Endodermal cell (in vitro differentiated cells): Measurements from ENCODE around the gene LGALS14. TPM values are rescaled to one million over a fixed set of nuclear protein-coding genes. Genes with fewer than 3 reads are reported as not detected.

Experiments used
- DNase-seq: peaks from one replicate; pipeline ENCODE4 v3.0.0-alpha.2; 2017
- H3K27ac ChIP-seq: 2 replicates; pipeline ENCODE4 v1.5.1; 2013; ENCODE audit warnings: mild to moderate bottlenecking, low read depth, low read length, moderate library complexity
- H3K27me3 ChIP-seq: 2 replicates; pipeline ENCODE4 v1.6.1; 2013; ENCODE audit warnings: mild to moderate bottlenecking, low read length, moderate library complexity; ENCODE audit not compliant: insufficient read depth, control insufficient read depth, poor library complexity, severe bottlenecking
- H3K36me3 ChIP-seq: 2 replicates; pipeline ENCODE4 v1.7.0; 2013; ENCODE audit warnings: mild to moderate bottlenecking, low read length, moderate library complexity; ENCODE audit not compliant: control insufficient read depth, insufficient read depth
- H3K4me1 ChIP-seq: one replicate; pipeline ENCODE4 v1.7.0; 2013; ENCODE audit warnings: low read length; ENCODE audit not compliant: control insufficient read depth, insufficient read depth
- H3K4me3 ChIP-seq: 2 replicates; pipeline ENCODE4 v1.5.1; 2013; ENCODE audit warnings: mild to moderate bottlenecking, low read length, moderate library complexity
- H3K9ac ChIP-seq: 2 replicates; pipeline ENCODE4 v1.6.1; 2013; ENCODE audit warnings: mild to moderate bottlenecking, low read length, moderate library complexity; ENCODE audit not compliant: poor library complexity, severe bottlenecking; ENCODE audit errors: extremely low read depth
- H3K9me3 ChIP-seq: 2 replicates; pipeline ENCODE4 v1.6.1; 2013; ENCODE audit warnings: mild to moderate bottlenecking, low read length, moderate library complexity; ENCODE audit not compliant: control insufficient read depth
- H3K27ac Mint-ChIP-seq: 2 replicates; pipeline ENCODE4 v1.8.0; 2020; ENCODE audit warnings: mixed read lengths
- H3K27me3 Mint-ChIP-seq: 2 replicates; pipeline ENCODE4 v1.8.0; 2021; ENCODE audit warnings: mild to moderate bottlenecking, mixed read lengths; ENCODE audit not compliant: insufficient read depth
- H3K36me3 Mint-ChIP-seq: 2 replicates; pipeline ENCODE4 v1.8.0; 2020; ENCODE audit warnings: low read depth, mixed read lengths
- H3K4me1 Mint-ChIP-seq: 2 replicates; pipeline ENCODE4 v1.8.0; 2020; ENCODE audit warnings: mixed read lengths
- H3K4me3 Mint-ChIP-seq: 2 replicates; pipeline ENCODE4 v1.8.0; 2020; ENCODE audit warnings: mild to moderate bottlenecking, moderate library complexity, mixed read lengths
- H3K9me3 Mint-ChIP-seq: 2 replicates; pipeline ENCODE4 v1.8.0; 2020; ENCODE audit warnings: mild to moderate bottlenecking, mixed read lengths
- WGBS, 2 experiments: methylation state at CpG; one replicate each; pipeline versions ENCODE4 v1.1.5 to v1.1.7; 2013; ENCODE audit warnings: missing lambda C conversion rate in 2 of 2, mixed read lengths in 1 of 2; ENCODE audit not compliant: insufficient coverage in 1 of 2, insufficient read length in 1 of 2; 5-methylcytosine and 5-hydroxymethylcytosine counted together
- long read RNA-seq, 4 experiments: library from polyadenylated mRNA in 2 of 4; library from RNA in 1 of 4; library from capped mRNA in 1 of 4; stranded (forward) in 3 of 4; unstranded in 1 of 4; transcript quantifications; one replicate each; pipeline ENCODE4 v2.0.0, GENCODE V29; 2020 to 2021; ENCODE audit warnings: inconsistent platforms in 1 of 4
- polyA plus RNA-seq, 2 experiments: library from polyadenylated mRNA; stranded (reverse); fragments of 50-300 nt; gene quantifications; one replicate each; pipeline ENCODE4 v1.2.3, GENCODE V29; 2013
- total RNA-seq, 2 donors: library from RNA; stranded (reverse); fragmentation: NEBNext Ultra II Directional in 1 of 2; extraction: Animal tissue kit (Norgen Biotek cat#: 25700) in 1 of 2; gene quantifications; 2 replicates in 1 of 2; 3 replicates in 1 of 2; pipeline ENCODE4 v1.2.1, GENCODE V29; 2021
- TF ChIP-seq, protein P1 (sequence below): fragments of 200-600 bp; sonication (generic); conservative IDR thresholded peaks from 2 replicates; pipeline ENCODE4 v1.5.0; 2021; ENCODE audit warnings: antibody characterized with exemption, mild to moderate bottlenecking

LGALS14 gene, protein sequence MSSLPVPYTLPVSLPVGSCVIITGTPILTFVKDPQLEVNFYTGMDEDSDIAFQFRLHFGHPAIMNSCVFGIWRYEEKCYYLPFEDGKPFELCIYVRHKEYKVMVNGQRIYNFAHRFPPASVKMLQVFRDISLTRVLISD
- total RNA-seq: not detected
- polyA plus RNA-seq (2013, experiment 1 of 2): not detected
- not detected for polyA plus RNA-seq (2013, experiment 2 of 2)
- long read RNA-seq, experiment 1: 0 reads
- long read RNA-seq, experiment 2: 0 reads
- long read RNA-seq, experiment 3: 0 reads
- long read RNA-seq, experiment 4: 0 reads

GRCh38 chr19:39704181-39705044 lies at the start of gene LGALS14:
LGALS14 (plus strand) TSS chr19:39704481; CDS start chr19:39704529, 48 bp downstream.
- H3K27me3 Mint-ChIP-seq: peaks cover 3% of the 10 kb centered on the region
- no peak within 1 kb of the TSS for H3K9ac ChIP-seq
- H3K9me3 Mint-ChIP-seq: no peaks in the 10 kb centered on the region
- peaks cover 6% of the 10 kb centered on the region for H3K27me3 ChIP-seq
- 66 to 73% methylated on average over 4 to 6 of the region's 6 CpGs for WGBS, 2 experiments
- H3K27ac ChIP-seq: no peak within 1 kb of the TSS
- no peak for DNase-seq
- H3K4me1 ChIP-seq: no peaks in the 10 kb centered on the region
- no peak within 1 kb of the TSS for H3K4me3 Mint-ChIP-seq
- no peaks in the 10 kb centered on the region for H3K36me3 Mint-ChIP-seq
- H3K27ac Mint-ChIP-seq: no peak within 1 kb of the TSS
- H3K4me1 Mint-ChIP-seq: no peaks in the 10 kb centered on the region
- H3K9me3 ChIP-seq: no peaks in the 10 kb centered on the region
- no peaks in the 10 kb centered on the region for H3K36me3 ChIP-seq
- no peak within 1 kb of the TSS for H3K4me3 ChIP-seq
- TF ChIP-seq, protein P1, sequence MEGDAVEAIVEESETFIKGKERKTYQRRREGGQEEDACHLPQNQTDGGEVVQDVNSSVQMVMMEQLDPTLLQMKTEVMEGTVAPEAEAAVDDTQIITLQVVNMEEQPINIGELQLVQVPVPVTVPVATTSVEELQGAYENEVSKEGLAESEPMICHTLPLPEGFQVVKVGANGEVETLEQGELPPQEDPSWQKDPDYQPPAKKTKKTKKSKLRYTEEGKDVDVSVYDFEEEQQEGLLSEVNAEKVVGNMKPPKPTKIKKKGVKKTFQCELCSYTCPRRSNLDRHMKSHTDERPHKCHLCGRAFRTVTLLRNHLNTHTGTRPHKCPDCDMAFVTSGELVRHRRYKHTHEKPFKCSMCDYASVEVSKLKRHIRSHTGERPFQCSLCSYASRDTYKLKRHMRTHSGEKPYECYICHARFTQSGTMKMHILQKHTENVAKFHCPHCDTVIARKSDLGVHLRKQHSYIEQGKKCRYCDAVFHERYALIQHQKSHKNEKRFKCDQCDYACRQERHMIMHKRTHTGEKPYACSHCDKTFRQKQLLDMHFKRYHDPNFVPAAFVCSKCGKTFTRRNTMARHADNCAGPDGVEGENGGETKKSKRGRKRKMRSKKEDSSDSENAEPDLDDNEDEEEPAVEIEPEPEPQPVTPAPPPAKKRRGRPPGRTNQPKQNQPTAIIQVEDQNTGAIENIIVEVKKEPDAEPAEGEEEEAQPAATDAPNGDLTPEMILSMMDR: no peak

GRCh38 chr19:39655613-39656012 lies 48.7 kb upstream of the LGALS14 start, which contains the start of gene LGALS16:
LGALS16 (plus strand) TSS chr19:39655913; CDS start chr19:39655962, 49 bp downstream.
- WGBS, 2 experiments: 20 to 49% methylated on average over 2 to 3 of the region's 3 CpGs
- no peak within 1 kb of the TSS for H3K27ac Mint-ChIP-seq
- no peak for DNase-seq
- H3K36me3 ChIP-seq: no peaks in the 10 kb centered on the region
- no peak within 1 kb of the TSS for H3K4me3 ChIP-seq
- peaks cover 45% of the 10 kb centered on the region for H3K27me3 Mint-ChIP-seq
- peaks cover 35% of the 10 kb centered on the region for H3K27me3 ChIP-seq
- no peaks in the 10 kb centered on the region for H3K36me3 Mint-ChIP-seq
- no peaks in the 10 kb centered on the region for H3K4me1 ChIP-seq
- H3K4me1 Mint-ChIP-seq: no peaks in the 10 kb centered on the region
- TF ChIP-seq, protein P1: no peak
- no peaks in the 10 kb centered on the region for H3K9me3 Mint-ChIP-seq
- H3K9me3 ChIP-seq: no peaks in the 10 kb centered on the region
- no peak within 1 kb of the TSS for H3K4me3 Mint-ChIP-seq
- H3K9ac ChIP-seq: no peak within 1 kb of the TSS
- H3K27ac ChIP-seq: no peak within 1 kb of the TSS

GRCh38 chr19:39659791-39660190 lies 44.5 kb upstream of the LGALS14 start:
- Histone ChIP-seq H3K27ac (no peak overlapping the region), H3K4me1 (no peaks in the 10 kb centered on the region), H3K27me3 (peaks cover 36% of the 10 kb centered on the region), H3K4me3 (no peak overlapping the region), H3K9me3 (no peaks in the 10 kb centered on the region), H3K9ac (no peak overlapping the region), H3K36me3 (no peaks in the 10 kb centered on the region)
- WGBS, 2 experiments: 82 to 91% methylated on average over 4 of the region's 4 CpGs
- H3K27me3 Mint-ChIP-seq: peaks cover 17% of the 10 kb centered on the region
- no peaks in the 10 kb centered on the region for H3K36me3 Mint-ChIP-seq
- H3K4me1 Mint-ChIP-seq: no peaks in the 10 kb centered on the region
- TF ChIP-seq, protein P1: no peak
- H3K27ac Mint-ChIP-seq: no peak overlapping the region
- H3K9me3 Mint-ChIP-seq: peaks cover under 1% of the 10 kb centered on the region
- H3K4me3 Mint-ChIP-seq: no peak overlapping the region
- no peak for DNase-seq
